ENCODE data around the gene SLC6A15. TPM values are rescaled to one million over a fixed set of nuclear protein-coding genes. Genes with fewer than 3 reads are reported as not detected.
A peak's percentile ranks its signal among the peaks of the same experiment; 100 is the strongest.

The SLC6A15 gene
- polyA plus RNA-seq, 1 of the 3 experiments (the other 2 are of a cell fraction) = 0.76 TPM

- TF ChIP-seq RCOR1 (IDR thresholded peaks at IDR 0.05; ENCODE audit: low read length) (no peak), GATA2 (CRISPR knock-in tag; IDR thresholded peaks at IDR 0.05) (no peak), RAD21 (IDR thresholded peaks at IDR 0.05; ENCODE audit: low read length) (no peak)
- TF ChIP-seq, protein P1, sequence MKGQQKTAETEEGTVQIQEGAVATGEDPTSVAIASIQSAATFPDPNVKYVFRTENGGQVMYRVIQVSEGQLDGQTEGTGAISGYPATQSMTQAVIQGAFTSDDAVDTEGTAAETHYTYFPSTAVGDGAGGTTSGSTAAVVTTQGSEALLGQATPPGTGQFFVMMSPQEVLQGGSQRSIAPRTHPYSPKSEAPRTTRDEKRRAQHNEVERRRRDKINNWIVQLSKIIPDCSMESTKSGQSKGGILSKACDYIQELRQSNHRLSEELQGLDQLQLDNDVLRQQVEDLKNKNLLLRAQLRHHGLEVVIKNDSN (IDR thresholded peaks at IDR 0.05; ENCODE audit: borderline replicate concordance, low read depth) = peak; percentile 29; the same call in 1 of the 2 replicates
Observed at GRCh38 chr12:84911271-84912197, 1.1 kb downstream of the SLC6A15 start (continued).

DNA sequence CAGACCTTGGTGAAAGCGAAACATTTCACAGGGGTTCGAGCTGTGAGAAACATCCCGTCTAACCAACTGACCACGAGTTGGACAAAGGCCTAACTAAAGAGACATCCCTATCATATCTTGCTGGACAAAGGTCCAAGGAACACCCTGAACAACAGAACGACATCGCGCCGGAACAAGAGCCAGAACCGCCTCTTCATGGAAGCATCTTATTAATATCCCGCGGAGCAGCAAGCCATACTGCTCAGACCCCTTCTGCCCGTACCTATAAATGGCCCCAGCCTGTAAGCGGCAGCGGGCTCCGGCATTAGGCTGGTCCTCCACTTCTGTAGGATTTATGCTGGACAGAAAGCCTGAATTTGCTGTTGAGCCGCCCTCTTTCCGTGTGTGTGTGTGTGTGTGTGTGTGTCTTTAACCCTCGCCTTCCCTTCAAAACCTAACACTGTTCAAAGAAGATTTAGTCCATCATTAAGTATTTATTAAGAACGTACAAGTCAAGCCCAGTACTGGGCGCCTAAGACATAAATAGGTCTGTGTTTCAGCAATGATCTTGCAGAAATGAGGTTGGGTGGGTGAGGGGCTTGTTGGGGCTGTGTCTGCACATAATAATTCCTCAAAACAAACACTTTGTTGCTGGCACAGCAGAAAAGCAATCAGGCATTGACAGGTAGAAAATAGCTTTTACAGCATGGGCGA, 1.9 kb downstream of the SLC6A15 start:
- Histone ChIP-seq H3K27me3 (ENCODE audit: insufficient read depth) (no peaks in the 10 kb centered on the region), H2AFZ (ENCODE audit: low read depth) (peak overlapping the region; percentile 97), H3K27ac (ENCODE audit: low read depth in 2 of 2, low read length in 1 of 2) (peak overlapping the region; percentile 64 to 84; a peak in 3 of 4 replicates), H3K4me3 (ENCODE audit: low read depth in 2 of 2, low read length in 1 of 2) (peak overlapping the region; percentile 64 to 75), H3K4me2 (peak overlapping the region; percentile 92), H3K4me1 (ENCODE audit: control insufficient read depth in 1 of 2, insufficient read depth in 2 of 2, low read depth in 1 of 2, low read length in 1 of 2) (peaks cover 0 to 8% of the 10 kb centered on the region in 2 experiments; a peak in 2 of 4 replicates), H4K20me1 (ENCODE audit: insufficient read depth) (no peaks in the 10 kb centered on the region), H3F3A (replicated peaks; ENCODE audit: insufficient read depth) (peaks cover 4% of the 10 kb centered on the region), H3K9me2 (no peaks in the 10 kb centered on the region), H3K79me2 (ENCODE audit: insufficient read depth) (no peaks in the 10 kb centered on the region), H3K9me3 (no peaks in the 10 kb centered on the region), H3K9ac (peak overlapping the region; percentile 51; the same call in 1 of the 2 replicates), H3K36me3 (replicated peaks in 1 of 2; ENCODE audit: control insufficient read depth in 1 of 2, insufficient read depth in 2 of 2, low read length in 1 of 2) (no peaks in the 10 kb centered on the region)
- peak; percentile 36 for DNase-seq
- POLR2A ChIA-PET = no interaction called here
- CTCF ChIA-PET = interaction anchor here (1.1 to 3.7 kb wide), 5 partner anchors 25 to 147 kb away, joined by 3 to 25 read pairs (median 3); no protein-coding TSS in a partner anchor
- 10% methylated on average over 18 of the region's 21 CpGs for WGBS (ENCODE audit: low lambda C conversion rate)
- TF ChIP-seq NRF1 (IDR thresholded peaks at IDR 0.05; ENCODE audit: low read depth, low read length) (no peak), EZH2phosphoT487 (IDR thresholded peaks at IDR 0.05; ENCODE audit: borderline replicate concordance, low read depth) (no peak), NFIC (IDR thresholded peaks at IDR 0.05; ENCODE audit: borderline replicate concordance) (no peak), MXI1 (IDR thresholded peaks at IDR 0.05; ENCODE audit: low read depth, low read length) (0 out of 2 replicates have a peak, but pooled peaks have one; percentile 4), FOSL2 (IDR thresholded peaks at IDR 0.05; ENCODE audit: borderline replicate concordance, low read depth) (no peak), RAD21 (IDR thresholded peaks at IDR 0.05; ENCODE audit: low read length) (no peak), POLR2AphosphoS5 (IDR thresholded peaks at IDR 0.05; ENCODE audit: low read depth, low read length) (peak; percentile 33)

DNA sequence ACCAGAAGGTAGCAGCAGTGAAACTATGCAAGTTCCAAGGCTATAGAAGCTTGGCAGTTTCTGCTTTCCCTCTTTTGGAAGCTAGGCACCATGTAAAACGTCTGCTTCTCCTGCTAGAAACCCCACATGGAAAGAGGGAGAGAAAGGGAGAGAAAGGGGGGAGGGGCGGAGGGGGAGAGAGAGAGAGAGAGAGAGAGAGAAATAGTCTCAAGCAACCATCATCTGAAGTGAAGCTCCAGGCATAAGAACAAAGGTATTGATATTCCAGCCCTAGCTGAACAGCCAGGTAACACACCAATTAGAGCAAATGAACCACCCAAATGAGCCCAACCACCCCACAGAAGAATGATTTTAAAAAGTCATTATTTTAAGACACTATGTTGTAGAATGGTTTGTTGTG, 8.5 kb downstream of the SLC6A15 start:
- WGBS (ENCODE audit: low lambda C conversion rate) = 58% methylated on average over 2 of the region's 2 CpGs

More for the DNA sequence above, 8.5 kb downstream of the SLC6A15 start:
- Histone ChIP-seq H3K79me2 (ENCODE audit: insufficient read depth) (no peaks in the 10 kb centered on the region), H4K20me1 (ENCODE audit: insufficient read depth) (no peaks in the 10 kb centered on the region), H3K27ac (ENCODE audit: low read depth in 2 of 2, low read length in 1 of 2) (no peak overlapping the region), H3K27me3 (ENCODE audit: insufficient read depth) (no peaks in the 10 kb centered on the region), H3K4me2 (no peak overlapping the region), H3F3A (replicated peaks; ENCODE audit: insufficient read depth) (no peaks in the 10 kb centered on the region), H3K9ac (no peak overlapping the region), H3K9me3 (no peaks in the 10 kb centered on the region; the same call in 1 of the 2 replicates), H3K4me1 (ENCODE audit: control insufficient read depth in 1 of 2, insufficient read depth in 2 of 2, low read depth in 1 of 2, low read length in 1 of 2) (no peaks in the 10 kb centered on the region; a peak in 1 of 4 replicates), H3K4me3 (ENCODE audit: low read depth in 2 of 2, low read length in 1 of 2) (no peak overlapping the region), H2AFZ (ENCODE audit: low read depth) (no peak overlapping the region), H3K9me2 (no peaks in the 10 kb centered on the region), H3K36me3 (replicated peaks in 1 of 2; ENCODE audit: control insufficient read depth in 1 of 2, insufficient read depth in 2 of 2, low read length in 1 of 2) (no peaks in the 10 kb centered on the region)
- no peak for TF ChIP-seq POLR2AphosphoS5 (IDR thresholded peaks at IDR 0.05; ENCODE audit: low read depth, low read length)
- no peak for TF ChIP-seq ELF1 (IDR thresholded peaks at IDR 0.05)
- ChIA-PET CTCF (interaction anchor here (0.8 kb wide), 1 partner anchor 125 kb away, joined by 3 read pairs; no protein-coding TSS in a partner anchor), POLR2A (no interaction called here)
- DNase-seq = no peak
